K562 (cell line): ENCODE data around the gene CYSRT1. TPM values are rescaled to one million over a fixed set of nuclear protein-coding genes. Genes with fewer than 3 reads are reported as not detected.

Experiments
- CEBPG ChIP-seq, 3 experiments: fragments of 200-800 bp in 1 of 3; sonication (Bioruptor generic) in 1 of 3; sonication (generic) in 1 of 3; formaldehyde crosslinking in 1 of 3; IDR thresholded peaks in 2 of 3; conservative IDR thresholded peaks in 1 of 3; 2 replicates each; pipeline versions ENCODE4 v1.6.1 to v1.8.0; 2016 to 2022; ENCODE audit warnings: missing compliant biosample characterization in 2 of 3, missing genetic modification characterization in 2 of 3, mild to moderate bottlenecking in 1 of 3, missing genetic modification reagents in 1 of 3
- CHD1 ChIP-seq: fragments of 200-600 bp; sonication (generic); IDR thresholded peaks from one replicate; pipeline ENCODE4 v1.6.1; 2012; ENCODE audit warnings: mild to moderate bottlenecking, moderate library complexity, low read length, inconsistent platforms
- CTBP1 ChIP-seq: fragments of 450-650 bp; IDR thresholded peaks from 2 replicates; pipeline ENCODE4 v1.6.1; 2016; ENCODE audit warnings: borderline replicate concordance
- HMGN3 ChIP-seq: IDR thresholded peaks from 2 replicates; pipeline ENCODE4 v1.6.1; 2011; ENCODE audit warnings: borderline replicate concordance, low read depth, mild to moderate bottlenecking, mixed read lengths, low read length; ENCODE audit not compliant: insufficient read length; ENCODE audit errors: extremely low read depth
- JUN ChIP-seq, 2 experiments: sonication (generic) in 1 of 2; formaldehyde crosslinking in 1 of 2; IDR thresholded peaks; 2 replicates each; pipeline versions ENCODE4 v1.6.1 to v1.8.0; 2012 to 2022; ENCODE audit warnings: borderline replicate concordance in 2 of 2, mild to moderate bottlenecking in 2 of 2, improper control_type of control experiment in 1 of 2, low read depth in 1 of 2, low read length in 1 of 2, missing genetic modification reagents in 1 of 2
- KDM5B ChIP-seq: fragments of 200-600 bp; sonication (generic); IDR thresholded peaks from 2 replicates; pipeline ENCODE4 v1.6.1; 2012; ENCODE audit warnings: low read depth, mild to moderate bottlenecking, moderate library complexity, low read length, control low read depth, inconsistent platforms; ENCODE audit not compliant: insufficient replicate concordance
- NR1H2 ChIP-seq: sonication (generic); formaldehyde crosslinking; IDR thresholded peaks from 2 replicates; pipeline ENCODE4 v1.4.0; 2020; ENCODE audit warnings: mild to moderate bottlenecking, missing genetic modification reagents
- PHF20 ChIP-seq: fragments of 450-650 bp; IDR thresholded peaks from 2 replicates; pipeline ENCODE4 v1.6.1; 2018; ENCODE audit not compliant: partially characterized antibody
- STAT5A ChIP-seq: IDR thresholded peaks from 2 replicates; pipeline ENCODE4 v1.6.1; 2012; ENCODE audit warnings: low read length, inconsistent platforms, borderline replicate concordance
- TSHZ1 ChIP-seq: fragments of 250-450 bp; sonication (Bioruptor Pico); IDR thresholded peaks from 2 replicates; pipeline ENCODE4 v1.4.0; 2020; ENCODE audit warnings: mild to moderate bottlenecking, moderate library complexity
- USF2 ChIP-seq: sonication (generic); formaldehyde crosslinking; IDR thresholded peaks from 2 replicates; pipeline ENCODE4 v1.5.0; 2020; ENCODE audit warnings: missing genetic modification reagents
- XRCC3 ChIP-seq: fragments of 450-650 bp; IDR thresholded peaks from 2 replicates; pipeline ENCODE4 v1.6.1; 2017; ENCODE audit warnings: mild to moderate bottlenecking, moderate library complexity
- ZBTB2 ChIP-seq: fragments of 450-650 bp; IDR thresholded peaks from 2 replicates; pipeline ENCODE4 v1.6.1; 2016; ENCODE audit warnings: antibody characterized with exemption
- ZBTB34 ChIP-seq: fragments of 250-450 bp; sonication (Bioruptor Pico); IDR thresholded peaks from 2 replicates; pipeline ENCODE4 v1.8.0; 2021; ENCODE audit warnings: mild to moderate bottlenecking, moderate library complexity
- ZNF57 ChIP-seq: fragments of 450-650 bp; formaldehyde crosslinking; IDR thresholded peaks from 2 replicates; pipeline ENCODE4 v1.4.0; 2020; ENCODE audit warnings: mild to moderate bottlenecking, moderate library complexity
- polyA plus RNA-seq, 8 experiments: library from polyadenylated mRNA; depleted of rRNA in 4 of 8; stranded (reverse) in 5 of 8; unstranded in 3 of 8; fragments of >200 nt; fragmentation: Nextera tagmentation in 2 of 8; fragmentation: Illumina TruSeq in 1 of 8; extraction: Ambion mirVana in 2 of 8; extraction: Trizol in 1 of 8; gene quantifications; 2 replicates each; pipeline versions ENCODE4 v1.2.1 to v1.2.3, GENCODE V29; 2011 to 2014; ENCODE audit warnings: inconsistent platforms in 1 of 8, missing spikeins in 1 of 8
- total RNA-seq, 7 experiments: library from RNA; depleted of rRNA in 6 of 7; stranded (reverse); fragments of >200 nt in 6 of 7; fragmentation: Illumina TruSeq in 2 of 7; extraction: Trizol in 2 of 7; gene quantifications; 2 replicates each; pipeline versions ENCODE4 v1.2.1 to v1.2.3, GENCODE V29; 2011 to 2021; ENCODE audit warnings: low replicate concordance in 1 of 7
- TF ChIP-seq, protein P1 (sequence below): fragments of 250-450 bp; sonication (Bioruptor Pico); IDR thresholded peaks from 2 replicates; pipeline ENCODE4 v1.5.0; 2020; ENCODE audit warnings: mild to moderate bottlenecking, borderline replicate concordance

Gene CYSRT1
- total and polyA plus RNA-seq, 9 of the 15 experiments (the other 6 are each of a cell fraction or from before 2014, with no cell fraction given): 0.04 to 1.4 (median 0.42) TPM; not detected in 3

GRCh38 chr9:137240318-137240840, 15.4 kb downstream of the CYSRT1 start (continued):
- no peak; the same call in 1 of the 2 replicates for TF ChIP-seq ZBTB34 (CRISPR knock-in tag)
- peak; percentile 88 for TF ChIP-seq CHD1
- no peak for TF ChIP-seq TSHZ1 (CRISPR knock-in tag)
- peak; percentile 58 for TF ChIP-seq PHF20
- peak; percentile 77 for TF ChIP-seq ZBTB2
- no peak; the same call in 1 of the 2 replicates for TF ChIP-seq STAT5A
- no peak for TF ChIP-seq CEBPG (CRISPR knock-in tag; IDR thresholded peaks at IDR 0.05)
- TF ChIP-seq CEBPG (tag; conservative IDR thresholded peaks at IDR 0.05 in 1 of 2, IDR thresholded peaks at IDR 0.05 in 1 of 2): no peak
- TF ChIP-seq, protein P1, sequence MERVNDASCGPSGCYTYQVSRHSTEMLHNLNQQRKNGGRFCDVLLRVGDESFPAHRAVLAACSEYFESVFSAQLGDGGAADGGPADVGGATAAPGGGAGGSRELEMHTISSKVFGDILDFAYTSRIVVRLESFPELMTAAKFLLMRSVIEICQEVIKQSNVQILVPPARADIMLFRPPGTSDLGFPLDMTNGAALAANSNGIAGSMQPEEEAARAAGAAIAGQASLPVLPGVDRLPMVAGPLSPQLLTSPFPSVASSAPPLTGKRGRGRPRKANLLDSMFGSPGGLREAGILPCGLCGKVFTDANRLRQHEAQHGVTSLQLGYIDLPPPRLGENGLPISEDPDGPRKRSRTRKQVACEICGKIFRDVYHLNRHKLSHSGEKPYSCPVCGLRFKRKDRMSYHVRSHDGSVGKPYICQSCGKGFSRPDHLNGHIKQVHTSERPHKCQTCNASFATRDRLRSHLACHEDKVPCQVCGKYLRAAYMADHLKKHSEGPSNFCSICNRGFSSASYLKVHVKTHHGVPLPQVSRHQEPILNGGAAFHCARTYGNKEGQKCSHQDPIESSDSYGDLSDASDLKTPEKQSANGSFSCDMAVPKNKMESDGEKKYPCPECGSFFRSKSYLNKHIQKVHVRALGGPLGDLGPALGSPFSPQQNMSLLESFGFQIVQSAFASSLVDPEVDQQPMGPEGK (CRISPR knock-in tag): no peak
- peak; percentile 63 for TF ChIP-seq HMGN3
- TF ChIP-seq XRCC3: no peak
- 0 out of 2 replicates have a peak, but pooled peaks have one; percentile 59 for TF ChIP-seq ZNF57
- peak; percentile 82 for TF ChIP-seq KDM5B
- peak; percentile 94 for TF ChIP-seq CTBP1
- no peak for TF ChIP-seq JUN (IDR thresholded peaks at IDR 0.05; ENCODE audit: borderline replicate concordance, low read depth, low read length)
- TF ChIP-seq JUN (CRISPR knock-in tag; IDR thresholded peaks at IDR 0.05; ENCODE audit: borderline replicate concordance): no peak
- peak; percentile 70 for TF ChIP-seq USF2 (CRISPR knock-in tag)
- peak; percentile 92; the same call in 1 of the 2 replicates for TF ChIP-seq NR1H2 (CRISPR knock-in tag)
